GM19395 (cell line): Measurements from ENCODE around the gene BCR.
"Not testable (repeated sequence)": the region's sequence is repeated elsewhere in the genome, so short reads cannot be mapped to it uniquely, and the experiment has no call there.

Source experiments
- ATAC-seq: cut with Tn5 transposase; IDR thresholded peaks from one replicate; pipeline ENCODE4 v1.9.1; 2021; ENCODE audit warnings: mild to moderate bottlenecking, moderate library complexity; ENCODE audit not compliant: unreplicated experiment

BCR gene

GRCh38 chr22:23180301-23180892 is at the start of gene BCR:
Gene BCR (plus strand): TSS chr22:23180509. CDS start chr22:23180961, 452 bp downstream.
- no peak for ATAC-seq

- ATAC-seq = no peak
Observed at GRCh38 chr22:23130697-23131096, 49.6 kb upstream of the BCR start.

GRCh38 chr22:23131931-23132330 is 48.4 kb upstream of the BCR start:
- no peak for ATAC-seq

GRCh38 chr22:23132376-23133091 is 47.8 kb upstream of the BCR start:
- no peak for ATAC-seq

GRCh38 chr22:23133922-23134321 is 46.4 kb upstream of the BCR start:
- no peak for ATAC-seq

GRCh38 chr22:23136991-23137390 is 43.3 kb upstream of the BCR start:
- ATAC-seq = not testable (repeated sequence)

GRCh38 chr22:23137468-23137867 is 42.8 kb upstream of the BCR start:
- ATAC-seq = no peak

GRCh38 chr22:23137905-23138561 is 42.3 kb upstream of the BCR start:
- ATAC-seq = no peak

- ATAC-seq = no peak
Observed at GRCh38 chr22:23138584-23139435, 41.5 kb upstream of the BCR start.

- ATAC-seq = no peak
Observed at GRCh38 chr22:23140385-23140784, 39.9 kb upstream of the BCR start.

GRCh38 chr22:23142546-23143105 is 37.7 kb upstream of the BCR start:
- no peak for ATAC-seq

GRCh38 chr22:23143119-23143518 is 37.2 kb upstream of the BCR start:
- ATAC-seq = no peak

GRCh38 chr22:23144432-23144831 is 35.9 kb upstream of the BCR start:
- ATAC-seq = no peak

- no peak for ATAC-seq
Observed at GRCh38 chr22:23144932-23145877, 35.1 kb upstream of the BCR start, which contains the start of gene RAB36. Gene RAB36 (plus strand): TSS chr22:23145477. CDS start chr22:23146617, 1,140 bp downstream.

- ATAC-seq = no peak
Observed at GRCh38 chr22:23145878-23146470, 34.3 kb upstream of the BCR start.

- ATAC-seq = no peak
Observed at GRCh38 chr22:23146478-23147205, 33.7 kb upstream of the BCR start.

- ATAC-seq = no peak
Observed at GRCh38 chr22:23147617-23148387, 32.5 kb upstream of the BCR start.

GRCh38 chr22:23149743-23150238 is 30.5 kb upstream of the BCR start:
- ATAC-seq = no peak
